Ectodermal cell (in vitro differentiated cells): ENCODE measurements around the gene PLAC1.

Experiments used
- H3K27ac ChIP-seq: 2 replicates; pipeline ENCODE4 v1.7.0; 2013; ENCODE audit warnings: mild to moderate bottlenecking, low read depth, low read length; ENCODE audit not compliant: insufficient read depth, poor library complexity, severe bottlenecking
- H3K27me3 ChIP-seq: 2 replicates; pipeline ENCODE4 v1.7.0; 2013; ENCODE audit warnings: mild to moderate bottlenecking, low read length; ENCODE audit not compliant: insufficient read depth, control insufficient read depth, poor library complexity, severe bottlenecking
- H3K36me3 ChIP-seq: one replicate; pipeline ENCODE4 v1.7.0; 2013; ENCODE audit warnings: low read length; ENCODE audit not compliant: control insufficient read depth, insufficient read depth
- H3K4me1 ChIP-seq: one replicate; pipeline ENCODE4 v1.7.0; 2013; ENCODE audit warnings: low read length; ENCODE audit not compliant: control insufficient read depth, insufficient read depth
- H3K4me3 ChIP-seq: 2 replicates; pipeline ENCODE4 v1.7.0; 2013; ENCODE audit warnings: low read depth, low read length, control low read depth; ENCODE audit not compliant: insufficient read depth
- H3K9me3 ChIP-seq: 2 replicates; pipeline ENCODE4 v1.7.0; 2013; ENCODE audit warnings: mild to moderate bottlenecking, low read length, moderate library complexity; ENCODE audit not compliant: control insufficient read depth
- WGBS, 2 experiments: methylation state at CpG; one replicate each; pipeline ENCODE4 v1.1.7; 2013; ENCODE audit warnings: missing lambda C conversion rate in 2 of 2; 5-methylcytosine and 5-hydroxymethylcytosine counted together

PLAC1 gene

GRCh38 chrX:134599184-134599914, 58.9 kb downstream of the PLAC1 start:
- Histone ChIP-seq H3K4me1 (no peaks in the 10 kb centered on the region), H3K36me3 (no peaks in the 10 kb centered on the region), H3K27me3 (no peaks in the 10 kb centered on the region), H3K27ac (no peak overlapping the region), H3K9me3 (no peaks in the 10 kb centered on the region), H3K4me3 (no peak overlapping the region)
- 82 to 93% methylated on average over 4 to 5 of the region's 5 CpGs for WGBS, 2 experiments

- H3K4me3 ChIP-seq: no peak overlapping the region
- no peak overlapping the region for H3K27ac ChIP-seq
- no peaks in the 10 kb centered on the region for H3K27me3 ChIP-seq
- H3K36me3 ChIP-seq: no peaks in the 10 kb centered on the region
- no peaks in the 10 kb centered on the region for H3K9me3 ChIP-seq
- no peaks in the 10 kb centered on the region for H3K4me1 ChIP-seq
These were observed 66.0 kb downstream of the PLAC1 start for GRCh38 chrX:134592303-134592702.

DNA sequence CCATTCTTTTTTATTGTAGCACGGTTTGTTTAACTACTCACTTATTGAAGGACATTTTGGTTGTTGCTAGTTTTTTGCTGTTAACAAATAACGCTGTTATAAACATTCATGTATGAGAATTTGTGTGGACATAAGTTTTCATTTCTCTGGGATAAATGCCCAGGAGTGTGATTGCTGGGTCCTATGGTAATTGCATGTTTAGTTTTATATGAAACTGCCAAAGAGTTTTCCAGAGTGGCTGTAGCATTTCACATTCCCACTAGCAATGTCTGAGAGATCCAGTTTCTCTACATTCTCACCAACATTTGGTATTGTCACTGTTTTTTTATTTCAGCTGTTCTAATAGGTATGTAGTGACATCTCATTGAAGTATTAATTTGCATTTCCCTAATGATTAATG, 66.8 kb downstream of the PLAC1 start:
- Histone ChIP-seq H3K4me3 (no peak overlapping the region), H3K4me1 (no peaks in the 10 kb centered on the region), H3K9me3 (no peaks in the 10 kb centered on the region), H3K27ac (no peak overlapping the region), H3K36me3 (no peaks in the 10 kb centered on the region), H3K27me3 (no peaks in the 10 kb centered on the region)
- WGBS, 2 experiments: 88 to 97% methylated on average over 2 of the region's 2 CpGs

- WGBS, 2 experiments: 93 to 98% methylated on average over 3 of the region's 3 CpGs
- Histone ChIP-seq H3K4me3 (no peak overlapping the region), H3K9me3 (no peaks in the 10 kb centered on the region), H3K27me3 (no peaks in the 10 kb centered on the region), H3K36me3 (no peaks in the 10 kb centered on the region), H3K4me1 (no peaks in the 10 kb centered on the region), H3K27ac (no peak overlapping the region)
These were observed 69.5 kb downstream of the PLAC1 start for GRCh38 chrX:134588806-134589205.

DNA sequence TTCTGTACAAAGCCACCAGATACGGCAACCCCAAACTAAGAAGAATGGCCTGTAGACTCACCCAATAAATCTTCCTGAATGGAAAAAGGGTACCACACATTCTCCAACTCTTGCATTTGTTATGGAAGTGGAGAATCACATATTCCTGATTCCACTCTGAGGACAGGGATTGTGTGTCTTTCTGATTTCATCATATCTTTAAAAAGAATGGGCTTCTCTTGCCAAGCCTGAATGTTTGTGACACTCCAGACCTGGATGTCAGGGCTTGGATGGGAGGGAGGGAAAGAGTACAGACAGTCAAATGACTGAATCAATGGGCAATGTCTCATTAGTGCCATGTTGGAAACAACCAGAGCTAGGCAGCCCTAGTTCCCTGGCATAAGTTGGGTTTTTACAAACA, 77.4 kb downstream of the PLAC1 start:
- Histone ChIP-seq H3K4me3 (no peak overlapping the region), H3K9me3 (no peaks in the 10 kb centered on the region), H3K27ac (no peak overlapping the region), H3K36me3 (no peaks in the 10 kb centered on the region), H3K27me3 (no peaks in the 10 kb centered on the region), H3K4me1 (no peaks in the 10 kb centered on the region)
- WGBS, 2 experiments: 95 to 100% methylated on average over 1 of the region's 1 CpG

DNA sequence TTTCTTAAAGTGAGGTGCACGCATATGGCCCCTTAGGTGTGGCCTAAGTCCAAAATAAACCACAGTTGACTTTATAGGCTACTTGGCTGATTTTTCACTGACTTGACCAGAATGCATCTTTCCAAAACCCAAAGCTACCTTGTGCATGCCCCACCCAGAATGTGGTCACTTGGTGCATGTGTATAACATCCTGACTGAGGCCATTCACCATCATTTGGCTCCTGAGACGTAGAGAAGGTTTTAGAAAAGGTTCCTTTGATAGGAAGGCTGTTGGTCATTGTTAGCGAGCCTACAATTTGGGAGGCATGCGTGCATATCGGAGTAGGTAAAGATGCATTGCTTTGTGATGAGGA, 84.6 kb downstream of the PLAC1 start:
- Histone ChIP-seq H3K4me3 (no peak overlapping the region), H3K36me3 (no peaks in the 10 kb centered on the region), H3K4me1 (no peaks in the 10 kb centered on the region), H3K27ac (no peak overlapping the region), H3K27me3 (no peaks in the 10 kb centered on the region), H3K9me3 (no peaks in the 10 kb centered on the region)
- WGBS, 2 experiments: 53 to 64% methylated on average over 3 of the region's 5 CpGs

DNA sequence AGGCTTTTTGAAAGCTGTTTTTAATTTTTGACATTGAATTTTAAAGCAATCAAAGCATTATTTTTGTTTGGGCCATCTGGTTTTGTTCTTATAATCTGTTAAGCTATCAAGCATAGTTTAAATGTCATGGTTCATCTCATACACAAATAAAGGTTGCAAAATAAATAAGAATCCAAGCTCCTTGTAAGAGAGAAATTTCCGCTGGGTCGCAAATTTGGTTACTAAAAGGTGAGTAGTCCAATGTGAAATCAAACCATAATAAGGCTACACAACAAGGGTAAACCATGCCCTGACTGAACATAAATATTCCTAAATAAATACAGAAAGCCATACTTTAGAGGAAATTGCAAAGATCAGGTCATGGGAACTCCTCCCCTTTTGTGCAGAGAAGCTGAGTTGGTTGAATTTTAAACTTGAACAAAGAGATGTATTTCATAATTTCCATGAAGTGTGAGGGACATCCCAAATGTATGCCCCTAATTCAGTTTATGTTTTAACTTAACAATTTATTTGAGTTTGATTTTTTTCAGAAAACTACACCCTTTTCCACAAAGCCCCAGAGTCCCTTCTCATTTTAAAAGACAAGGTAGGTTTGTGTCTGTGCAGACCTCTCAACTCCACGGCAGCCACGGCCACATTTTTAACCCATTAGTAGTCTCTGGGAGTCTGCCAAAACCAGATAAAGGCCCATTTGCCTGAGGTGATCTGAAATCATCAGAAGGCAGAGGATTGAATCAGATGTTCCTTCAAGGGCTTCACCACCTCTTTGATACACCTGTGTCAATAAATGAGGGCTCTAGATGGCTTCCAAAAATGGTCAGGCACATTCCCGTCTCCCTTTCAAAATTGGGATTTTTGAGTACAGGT, 85.2 kb downstream of the PLAC1 start:
- Histone ChIP-seq H3K36me3 (no peaks in the 10 kb centered on the region), H3K4me3 (no peak overlapping the region), H3K27me3 (no peaks in the 10 kb centered on the region), H3K27ac (no peak overlapping the region), H3K9me3 (no peaks in the 10 kb centered on the region), H3K4me1 (no peaks in the 10 kb centered on the region)
- 83 to 88% methylated on average over 3 to 5 of the region's 5 CpGs for WGBS, 2 experiments

GRCh38 chrX:134571796-134572195, 86.5 kb downstream of the PLAC1 start:
- Histone ChIP-seq H3K27me3 (no peaks in the 10 kb centered on the region), H3K4me3 (no peak overlapping the region), H3K36me3 (no peaks in the 10 kb centered on the region), H3K4me1 (no peaks in the 10 kb centered on the region), H3K9me3 (no peaks in the 10 kb centered on the region), H3K27ac (no peak overlapping the region)
- WGBS, 2 experiments: 10 to 16% methylated on average over 2 to 4 of the region's 5 CpGs

- Histone ChIP-seq H3K4me1 (no peaks in the 10 kb centered on the region), H3K27ac (no peak overlapping the region), H3K36me3 (no peaks in the 10 kb centered on the region), H3K4me3 (no peak overlapping the region), H3K27me3 (no peaks in the 10 kb centered on the region), H3K9me3 (no peaks in the 10 kb centered on the region)
- WGBS, 2 experiments: 29 to 52% methylated on average over 1 to 2 of the region's 2 CpGs
These were observed 87.4 kb downstream of the PLAC1 start for GRCh38 chrX:134570899-134571298.

DNA sequence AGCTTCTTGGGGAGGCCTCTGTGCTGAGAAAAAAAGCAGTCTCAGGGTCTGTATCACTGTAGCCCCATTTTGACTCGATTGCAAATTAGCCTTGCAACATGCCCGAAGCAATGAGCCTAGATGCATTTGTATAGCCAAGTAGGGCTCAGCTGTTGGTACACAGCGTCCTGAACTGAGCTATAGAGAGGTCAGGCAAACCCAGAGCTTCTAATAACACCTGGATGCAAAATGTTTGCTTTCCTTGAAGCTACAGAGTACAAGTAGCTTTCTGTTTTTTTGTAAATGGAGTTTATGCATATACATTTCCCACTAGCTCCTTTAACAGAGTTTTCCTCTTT, 87.8 kb downstream of the PLAC1 start:
- no peaks in the 10 kb centered on the region for H3K9me3 ChIP-seq
- no peaks in the 10 kb centered on the region for H3K36me3 ChIP-seq
- no peaks in the 10 kb centered on the region for H3K4me1 ChIP-seq
- no peaks in the 10 kb centered on the region for H3K27me3 ChIP-seq
- WGBS, 2 experiments: 39% methylated on average over 3 of the region's 3 CpGs
- no peak overlapping the region for H3K27ac ChIP-seq
- H3K4me3 ChIP-seq: no peak overlapping the region
